Thoracic aorta (tissue), 2 donors: ENCODE results near the gene COX20. TPM values are rescaled to one million over a fixed set of nuclear protein-coding genes. Genes with fewer than 3 reads are reported as not detected.

Experiments
- ATAC-seq: fragments of 150-250 bp; one replicate; pipeline ENCODE4 v1.8.0; 2017; ENCODE audit warnings: low read depth; ENCODE audit not compliant: insufficient number of reproducible peaks, low FRiP score
- DNase-seq: peaks from one replicate; pipeline ENCODE4 v3.0.0-alpha.2; 2020; ENCODE audit warnings: low spot score
- H3K27ac ChIP-seq, 2 donors: fragments of 200-600 bp; sonication (generic); 1 replicate in 1 of 2; 2 replicates in 1 of 2; pipeline ENCODE4 v1.5.1; 2016; ENCODE audit warnings: mild to moderate bottlenecking in 2 of 2, moderate library complexity in 2 of 2
- H3K27me3 ChIP-seq: fragments of 200-600 bp; sonication (generic); replicated peaks from 2 replicates; pipeline ENCODE4 v1.6.0; 2016; ENCODE audit warnings: mild to moderate bottlenecking; ENCODE audit not compliant: insufficient read depth
- H3K36me3 ChIP-seq: fragments of 200-600 bp; sonication (generic); one replicate; pipeline ENCODE4 v1.5.1; 2016
- H3K4me1 ChIP-seq, 2 donors: fragments of 200-600 bp; sonication (generic); 1 replicate in 1 of 2; 2 replicates in 1 of 2; pipeline versions ENCODE4 v1.5.1 to v1.6.0; 2016; ENCODE audit warnings: low read depth in 2 of 2, mild to moderate bottlenecking in 1 of 2; ENCODE audit not compliant: control insufficient read depth in 1 of 2
- H3K4me3 ChIP-seq: fragments of 200-600 bp; sonication (generic); 2 replicates; pipeline ENCODE4 v1.5.1; 2016; ENCODE audit warnings: mild to moderate bottlenecking
- H3K9me3 ChIP-seq: fragments of 200-600 bp; sonication (generic); 2 replicates; pipeline ENCODE4 v1.5.1; 2016
- CTCF ChIP-seq: fragments of 200-600 bp; sonication (generic); IDR thresholded peaks from one replicate; pipeline ENCODE4 v1.5.1; 2019; ENCODE audit warnings: antibody characterized with exemption
- total RNA-seq, 2 donors: library from RNA; depleted of rRNA; stranded (reverse); fragments of >200 nt; gene quantifications; one replicate each; pipeline versions ENCODE4 v1.1.0 to v1.2.3, GENCODE V29; 2016

Gene COX20
- total RNA-seq, 2 donors from 2014 or later: 10.8 to 38.0 TPM

GRCh38 chr1:244869950-244870349, 34.5 kb downstream of the COX20 start:
- Histone ChIP-seq H3K27me3 (no peaks in the 10 kb centered on the region), H3K9me3 (no peaks in the 10 kb centered on the region), H3K36me3 (no peaks in the 10 kb centered on the region), H3K4me3 (no peak overlapping the region), H3K4me1 (peaks cover 0 to 10% of the 10 kb centered on the region in 2 donors), H3K27ac (no peak overlapping the region)
- no peak for TF ChIP-seq CTCF
- no peak for DNase-seq
- no peak for ATAC-seq

- ATAC-seq (no peak), DNase-seq (no peak)
- Histone ChIP-seq H3K36me3 (no peaks in the 10 kb centered on the region), H3K4me3 (no peak overlapping the region), H3K27ac (no peak overlapping the region), H3K27me3 (no peaks in the 10 kb centered on the region), H3K9me3 (no peaks in the 10 kb centered on the region), H3K4me1 (no peaks in the 10 kb centered on the region)
- no peak for TF ChIP-seq CTCF
These were observed 39.6 kb downstream of the COX20 start for GRCh38 chr1:244874974-244875579.

- Histone ChIP-seq H3K4me3 (no peak overlapping the region), H3K4me1 (no peaks in the 10 kb centered on the region), H3K9me3 (no peaks in the 10 kb centered on the region), H3K36me3 (no peaks in the 10 kb centered on the region), H3K27me3 (no peaks in the 10 kb centered on the region), H3K27ac (no peak overlapping the region)
- TF ChIP-seq CTCF: no peak
- no peak for ATAC-seq
- DNase-seq: no peak
These were observed 40.9 kb downstream of the COX20 start for GRCh38 chr1:244876228-244876910.

- Histone ChIP-seq H3K9me3 (no peaks in the 10 kb centered on the region), H3K27ac (no peak overlapping the region), H3K36me3 (no peaks in the 10 kb centered on the region), H3K4me3 (no peak overlapping the region), H3K4me1 (no peaks in the 10 kb centered on the region), H3K27me3 (no peaks in the 10 kb centered on the region)
- DNase-seq (no peak), ATAC-seq (no peak)
- TF ChIP-seq CTCF: no peak
These were observed 43.2 kb downstream of the COX20 start for GRCh38 chr1:244878681-244879080.

- no peaks in the 10 kb centered on the region for H3K36me3 ChIP-seq
- no peak for TF ChIP-seq CTCF
- no peaks in the 10 kb centered on the region for H3K9me3 ChIP-seq
- no peak for ATAC-seq
- H3K27ac ChIP-seq: no peak overlapping the region
- H3K27me3 ChIP-seq: no peaks in the 10 kb centered on the region
- no peak for DNase-seq
- no peak overlapping the region for H3K4me3 ChIP-seq
- H3K4me1 ChIP-seq: no peaks in the 10 kb centered on the region
These were observed 46.3 kb downstream of the COX20 start for GRCh38 chr1:244881552-244882280.
